HG03558 (cell line): ENCODE results near the gene THOP1.

Experiments
- ATAC-seq: cut with Tn5 transposase; IDR thresholded peaks from one replicate; pipeline ENCODE4 v1.9.1; 2021; ENCODE audit warnings: moderate number of reproducible peaks; ENCODE audit not compliant: unreplicated experiment; ENCODE audit errors: extremely low read depth

The THOP1 gene

GRCh38 chr19:2846180-2846894, 61.0 kb downstream of the THOP1 start:
- no peak for ATAC-seq

GRCh38 chr19:2847507-2847906, 62.2 kb downstream of the THOP1 start:
- no peak for ATAC-seq

- ATAC-seq: no peak
Observed at GRCh38 chr19:2848616-2849015, 63.3 kb downstream of the THOP1 start.

- ATAC-seq: no peak
Observed at GRCh38 chr19:2850256-2850925, 65.1 kb downstream of the THOP1 start.

GRCh38 chr19:2852598-2852997, 67.3 kb downstream of the THOP1 start:
- ATAC-seq: no peak

GRCh38 chr19:2853015-2853606, 67.8 kb downstream of the THOP1 start:
- ATAC-seq: no peak

- no peak for ATAC-seq
Observed at GRCh38 chr19:2854849-2855248, 69.5 kb downstream of the THOP1 start.

GRCh38 chr19:2856457-2857050, 71.3 kb downstream of the THOP1 start:
- no peak for ATAC-seq

GRCh38 chr19:2858864-2859263, 73.6 kb downstream of the THOP1 start:
- no peak for ATAC-seq

GRCh38 chr19:2863816-2864215, 78.5 kb downstream of the THOP1 start:
- no peak for ATAC-seq
